CD4-positive, alpha-beta T cell (primary cell): Measurements from ENCODE around the gene TPSG1. TPM values are rescaled to one million over a fixed set of nuclear protein-coding genes. Genes with fewer than 3 reads are reported as not detected.

ENCODE experiments used
- ATAC-seq: fragments of 200-7000 bp; cut with Tn5 transposase; one replicate; pipeline ENCODE4 v1.10.0; 2022; ENCODE audit warnings: mild to moderate bottlenecking; ENCODE audit not compliant: poor library complexity
- CTCF ChIA-PET: fragments of 350-600 bp; sonication (Branson Sonifier 250); formaldehyde crosslinking; loops from one replicate; lab custom pipeline; 2021; ENCODE audit warnings: antibody characterized with exemption, inconsistent platforms; lab: Charles Lee
- POLR2A ChIA-PET: fragments of 350-600 bp; sonication (Branson Sonifier 250); formaldehyde crosslinking; loops from one replicate; lab custom pipeline; 2021; ENCODE audit warnings: antibody characterized with exemption, inconsistent platforms; lab: Charles Lee
- DNase-seq, 14 experiments: peaks; one replicate each; pipeline ENCODE4 v3.0.0-alpha.2; 2013 to 2020; ENCODE audit warnings: mixed read lengths in 2 of 14
- H3K27ac ChIP-seq, 2 donors: one replicate each; pipeline versions ENCODE4 v1.5.1 to v1.7.0; 2013; ENCODE audit warnings: low read length in 2 of 2, low read depth in 1 of 2, mild to moderate bottlenecking in 1 of 2
- H3K27me3 ChIP-seq, 2 experiments: 1 replicate in 1 of 2; 2 replicates in 1 of 2; pipeline versions ENCODE4 v1.6.1 to v1.7.0; 2013; ENCODE audit warnings: low read length in 2 of 2, control low read depth in 1 of 2, mild to moderate bottlenecking in 1 of 2, moderate library complexity in 1 of 2; ENCODE audit not compliant: insufficient read depth in 2 of 2, control insufficient read depth in 1 of 2
- H3K36me3 ChIP-seq: one replicate; pipeline ENCODE4 v1.6.1; 2013; ENCODE audit warnings: low read length, control low read depth; ENCODE audit not compliant: insufficient read depth
- H3K4me1 ChIP-seq: one replicate; pipeline ENCODE4 v1.6.1; 2013; ENCODE audit warnings: low read length, control low read depth; ENCODE audit not compliant: insufficient read depth
- H3K4me3 ChIP-seq: one replicate; pipeline ENCODE4 v1.5.1; 2013; ENCODE audit warnings: mild to moderate bottlenecking, low read length, moderate library complexity
- H3K9me3 ChIP-seq, 2 experiments: 1 replicate in 1 of 2; 2 replicates in 1 of 2; pipeline versions ENCODE4 v1.6.1 to v1.7.0; 2013; ENCODE audit warnings: low read length in 2 of 2, mild to moderate bottlenecking in 2 of 2, control low read depth in 1 of 2, moderate library complexity in 1 of 2; ENCODE audit not compliant: control insufficient read depth in 1 of 2, insufficient read depth in 1 of 2
- H3K27ac Mint-ChIP-seq: one replicate; pipeline ENCODE4 v1.8.0; 2020; ENCODE audit warnings: mixed read lengths
- H3K27me3 Mint-ChIP-seq: one replicate; pipeline ENCODE4 v1.8.0; 2021; ENCODE audit warnings: mixed read lengths
- H3K36me3 Mint-ChIP-seq: one replicate; pipeline ENCODE4 v1.8.0; 2021; ENCODE audit warnings: low read depth, mixed read lengths
- H3K4me1 Mint-ChIP-seq: one replicate; pipeline ENCODE4 v1.8.0; 2021; ENCODE audit warnings: low read depth, mixed read lengths
- H3K4me3 Mint-ChIP-seq: one replicate; pipeline ENCODE4 v1.8.0; 2020; ENCODE audit warnings: mild to moderate bottlenecking, mixed read lengths
- H3K9me3 Mint-ChIP-seq: one replicate; pipeline ENCODE4 v1.8.0; 2020; ENCODE audit warnings: mixed read lengths
- intact Hi-C, 2 experiments: fragments of 100-400 bp; cut with DNase I in 1 of 2; cut with micrococcal nuclease in 1 of 2; formaldehyde crosslinking; loops; one replicate each; pipeline versions ENCODE4 v1.15.1 to v1.9.0; 2023 to 2025; cut with DNase I, micrococcal nuclease
- total RNA-seq, 174 experiments: library from RNA in 2 of 174; stranded (reverse) in 2 of 174; gene quantifications; one replicate each; pipeline ENCODE4 v1.2.3 and lab custom pipeline; 2021 to 2026
- TF ChIP-seq, protein P1 (sequence below): fragments of 200-600 bp; IDR thresholded peaks from one replicate; pipeline ENCODE4 v1.8.0; 2022; ENCODE audit warnings: antibody characterized with exemption, mild to moderate bottlenecking

TPSG1 gene
- total RNA-seq, 2 experiments from 2014 or later: not detected

DNA sequence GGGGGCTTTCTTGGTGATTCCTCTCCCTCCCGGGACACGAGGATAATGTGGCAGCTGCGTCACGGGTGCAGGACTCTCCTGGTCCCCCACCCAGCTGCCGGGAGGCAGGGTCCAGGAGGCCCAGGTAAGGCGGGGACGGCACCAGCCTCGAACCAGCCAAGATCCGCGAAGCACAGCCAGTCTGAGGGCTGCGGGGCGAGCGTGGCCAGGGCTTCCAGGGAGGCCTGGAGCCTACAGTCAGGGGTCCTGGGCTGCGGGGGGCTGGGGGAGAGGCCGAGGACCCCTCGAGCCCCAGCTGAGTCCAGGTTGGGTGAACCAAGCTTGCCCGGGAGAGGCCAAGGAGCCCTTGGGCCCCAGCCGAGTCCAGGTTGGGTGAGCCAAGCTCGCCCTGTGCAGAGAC lies 40.8 kb upstream of the TPSG1 start:
- ChIA-PET CTCF (no interaction called here), POLR2A (no interaction called here)
- Mint-ChIP-seq H3K36me3 (no peaks in the 10 kb centered on the region), H3K4me3 (no peak overlapping the region), H3K9me3 (no peaks in the 10 kb centered on the region), H3K27me3 (peaks cover 8% of the 10 kb centered on the region), H3K27ac (no peak overlapping the region), H3K4me1 (no peaks in the 10 kb centered on the region)
- Histone ChIP-seq H3K4me1 (no peaks in the 10 kb centered on the region), H3K27ac (no peak overlapping the region), H3K36me3 (no peaks in the 10 kb centered on the region), H3K9me3 (no peaks in the 10 kb centered on the region), H3K4me3 (no peak overlapping the region), H3K27me3 (peaks cover 8 to 15% of the 10 kb centered on the region in 2 experiments)
- no peak for DNase-seq
- TF ChIP-seq, protein P1, sequence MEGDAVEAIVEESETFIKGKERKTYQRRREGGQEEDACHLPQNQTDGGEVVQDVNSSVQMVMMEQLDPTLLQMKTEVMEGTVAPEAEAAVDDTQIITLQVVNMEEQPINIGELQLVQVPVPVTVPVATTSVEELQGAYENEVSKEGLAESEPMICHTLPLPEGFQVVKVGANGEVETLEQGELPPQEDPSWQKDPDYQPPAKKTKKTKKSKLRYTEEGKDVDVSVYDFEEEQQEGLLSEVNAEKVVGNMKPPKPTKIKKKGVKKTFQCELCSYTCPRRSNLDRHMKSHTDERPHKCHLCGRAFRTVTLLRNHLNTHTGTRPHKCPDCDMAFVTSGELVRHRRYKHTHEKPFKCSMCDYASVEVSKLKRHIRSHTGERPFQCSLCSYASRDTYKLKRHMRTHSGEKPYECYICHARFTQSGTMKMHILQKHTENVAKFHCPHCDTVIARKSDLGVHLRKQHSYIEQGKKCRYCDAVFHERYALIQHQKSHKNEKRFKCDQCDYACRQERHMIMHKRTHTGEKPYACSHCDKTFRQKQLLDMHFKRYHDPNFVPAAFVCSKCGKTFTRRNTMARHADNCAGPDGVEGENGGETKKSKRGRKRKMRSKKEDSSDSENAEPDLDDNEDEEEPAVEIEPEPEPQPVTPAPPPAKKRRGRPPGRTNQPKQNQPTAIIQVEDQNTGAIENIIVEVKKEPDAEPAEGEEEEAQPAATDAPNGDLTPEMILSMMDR: no peak
- no peak for ATAC-seq
- intact Hi-C loops: no loop called here

DNA sequence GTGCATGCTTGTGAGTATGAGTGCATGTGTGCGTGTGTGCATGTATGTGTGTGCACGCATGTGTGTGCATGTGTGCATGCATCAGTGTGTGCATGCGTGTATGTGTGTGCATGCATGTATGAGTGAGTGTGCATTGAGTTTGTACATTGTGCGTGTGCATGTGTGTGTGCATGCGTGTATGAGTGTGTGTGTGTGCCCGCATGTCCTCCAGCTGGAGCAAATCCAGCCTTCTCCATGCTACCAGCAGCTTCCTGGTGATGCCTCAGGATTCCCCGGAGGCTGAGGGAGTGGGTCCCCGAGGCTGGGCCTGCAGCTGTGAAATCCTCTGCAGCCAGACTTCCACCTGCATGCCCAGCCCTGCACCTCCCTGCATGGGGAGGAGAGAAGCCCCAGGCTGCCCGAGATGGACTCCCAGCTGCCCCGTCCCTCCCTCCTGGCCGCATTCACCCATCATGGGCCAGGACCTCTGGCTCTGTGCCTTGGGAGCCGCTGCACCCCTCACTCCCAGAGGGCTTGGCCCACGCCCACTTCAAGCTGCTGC lies 40.1 kb upstream of the TPSG1 start:
- CTCF ChIA-PET: no interaction called here
- Mint-ChIP-seq H3K4me3 (no peak overlapping the region), H3K27me3 (peaks cover 12% of the 10 kb centered on the region), H3K27ac (no peak overlapping the region), H3K4me1 (no peaks in the 10 kb centered on the region), H3K36me3 (no peaks in the 10 kb centered on the region), H3K9me3 (no peaks in the 10 kb centered on the region)
- Histone ChIP-seq H3K4me1 (no peaks in the 10 kb centered on the region), H3K4me3 (no peak overlapping the region), H3K27ac (no peak overlapping the region), H3K9me3 (peaks cover 0 to 1% of the 10 kb centered on the region in 2 experiments), H3K27me3 (peaks cover 10 to 21% of the 10 kb centered on the region in 2 experiments), H3K36me3 (no peaks in the 10 kb centered on the region)
- no peak for ATAC-seq
- TF ChIP-seq, protein P1: no peak
- intact Hi-C loops: no loop called here
- POLR2A ChIA-PET: no interaction called here
- DNase-seq: no peak

DNA sequence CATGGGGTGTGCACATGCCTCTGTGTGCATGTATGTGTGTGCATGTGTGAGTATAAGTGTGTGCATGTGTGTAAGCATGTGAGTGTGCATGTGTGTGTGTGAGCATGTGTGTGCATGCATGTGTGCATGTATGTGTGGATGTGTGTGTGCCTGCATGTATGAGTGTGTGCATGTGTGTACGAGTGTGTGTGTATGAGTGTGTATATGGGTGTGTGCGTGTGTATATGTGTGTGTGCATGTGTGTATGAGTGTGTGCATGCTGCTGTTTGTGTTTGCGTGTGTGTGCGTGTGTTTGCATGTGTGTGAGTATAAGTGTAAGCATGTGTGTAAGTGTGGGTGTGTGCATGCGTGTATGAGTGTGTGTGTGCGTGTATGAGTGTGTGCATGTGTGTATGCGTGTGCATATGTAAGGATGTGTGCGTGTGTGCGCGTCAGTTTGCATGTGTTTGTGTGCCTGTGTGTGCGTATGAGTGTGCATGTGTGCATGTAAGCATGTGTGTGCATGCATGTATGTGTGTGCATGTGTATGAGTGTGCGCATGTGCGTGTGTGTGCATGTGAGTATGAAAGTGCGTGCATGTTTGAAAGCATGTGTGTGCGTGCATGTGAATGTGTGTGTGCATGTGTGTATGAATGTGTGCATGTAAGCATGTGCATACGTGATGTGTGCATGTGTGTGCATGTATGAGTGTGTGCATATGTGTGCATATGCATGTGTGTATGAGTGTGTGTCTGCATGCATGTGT lies 39.4 kb upstream of the TPSG1 start:
- H3K36me3 ChIP-seq: no peaks in the 10 kb centered on the region
- no peak overlapping the region for H3K4me3 ChIP-seq
- intact Hi-C loops: no loop called here
- Mint-ChIP-seq H3K36me3 (no peaks in the 10 kb centered on the region), H3K4me1 (no peaks in the 10 kb centered on the region), H3K9me3 (no peaks in the 10 kb centered on the region), H3K27me3 (peaks cover 12% of the 10 kb centered on the region), H3K27ac (no peak overlapping the region), H3K4me3 (no peak overlapping the region)
- POLR2A ChIA-PET: no interaction called here
- TF ChIP-seq, protein P1: no peak
- peaks cover 0 to 8% of the 10 kb centered on the region in 2 experiments for H3K9me3 ChIP-seq
- ATAC-seq (no peak), DNase-seq (no peak)
- peaks cover 2% of the 10 kb centered on the region for H3K4me1 ChIP-seq
- no peak overlapping the region for H3K27ac ChIP-seq
- H3K27me3 ChIP-seq: peaks cover 15 to 28% of the 10 kb centered on the region in 2 experiments
- CTCF ChIA-PET: no interaction called here
